Breast epithelium (tissue), 3 donors: Measurements from ENCODE around the gene ENOSF1.

Experiments
- CTCF ChIP-seq, 3 donors: fragments of 450-650 bp; IDR thresholded peaks; one replicate each; pipeline ENCODE4 v1.5.1; 2016 to 2017; ENCODE audit warnings: antibody characterized with exemption in 3 of 3, mild to moderate bottlenecking in 3 of 3, moderate library complexity in 3 of 3
- POLR2A ChIP-seq: fragments of 450-650 bp; IDR thresholded peaks from one replicate; pipeline ENCODE4 v1.6.1; 2016; ENCODE audit warnings: antibody characterized with exemption, mild to moderate bottlenecking, moderate library complexity

- TF ChIP-seq CTCF (IDR thresholded peaks at IDR 0.05) (no peak), POLR2A (no peak)
Measured at GRCh38 chr18:717003-717402, 4.6 kb upstream of the ENOSF1 start.
